HG02970 (cell line): ENCODE measurements around the gene CTLA4.
"Not testable (repeated sequence)": the region's sequence is repeated elsewhere in the genome, so short reads cannot be mapped to it uniquely, and the experiment has no call there.

Experiments
- ATAC-seq: cut with Tn5 transposase; IDR thresholded peaks from one replicate; pipeline ENCODE4 v1.9.1; 2021; ENCODE audit warnings: mild to moderate bottlenecking, moderate library complexity, moderate number of reproducible peaks; ENCODE audit not compliant: unreplicated experiment, low FRiP score

Gene CTLA4

DNA sequence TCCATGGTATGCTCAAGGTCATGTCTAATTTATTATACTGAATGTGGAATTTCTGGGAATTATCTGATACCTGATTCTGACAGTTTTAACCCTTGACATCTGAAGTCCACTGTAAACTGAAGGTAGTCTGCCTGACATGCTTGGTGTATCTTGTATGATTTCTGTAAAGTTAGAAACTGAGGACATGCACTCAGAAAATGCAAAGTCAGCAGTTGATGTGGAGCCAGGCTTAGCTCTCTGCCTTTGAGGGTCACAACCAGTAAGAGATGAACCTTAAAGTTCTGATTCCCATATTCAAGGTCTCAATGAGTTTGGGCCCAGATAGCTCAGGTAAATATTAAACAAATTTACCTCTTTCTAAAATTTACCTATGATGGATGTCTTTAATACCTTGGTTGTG, 12.3 kb upstream of the CTLA4 start:
- no peak for ATAC-seq

- ATAC-seq = no peak
Measured at GRCh38 chr2:203857656-203858055, 9.9 kb upstream of the CTLA4 start.

- ATAC-seq = no peak
Measured at GRCh38 chr2:203858176-203858575, 9.4 kb upstream of the CTLA4 start.

DNA sequence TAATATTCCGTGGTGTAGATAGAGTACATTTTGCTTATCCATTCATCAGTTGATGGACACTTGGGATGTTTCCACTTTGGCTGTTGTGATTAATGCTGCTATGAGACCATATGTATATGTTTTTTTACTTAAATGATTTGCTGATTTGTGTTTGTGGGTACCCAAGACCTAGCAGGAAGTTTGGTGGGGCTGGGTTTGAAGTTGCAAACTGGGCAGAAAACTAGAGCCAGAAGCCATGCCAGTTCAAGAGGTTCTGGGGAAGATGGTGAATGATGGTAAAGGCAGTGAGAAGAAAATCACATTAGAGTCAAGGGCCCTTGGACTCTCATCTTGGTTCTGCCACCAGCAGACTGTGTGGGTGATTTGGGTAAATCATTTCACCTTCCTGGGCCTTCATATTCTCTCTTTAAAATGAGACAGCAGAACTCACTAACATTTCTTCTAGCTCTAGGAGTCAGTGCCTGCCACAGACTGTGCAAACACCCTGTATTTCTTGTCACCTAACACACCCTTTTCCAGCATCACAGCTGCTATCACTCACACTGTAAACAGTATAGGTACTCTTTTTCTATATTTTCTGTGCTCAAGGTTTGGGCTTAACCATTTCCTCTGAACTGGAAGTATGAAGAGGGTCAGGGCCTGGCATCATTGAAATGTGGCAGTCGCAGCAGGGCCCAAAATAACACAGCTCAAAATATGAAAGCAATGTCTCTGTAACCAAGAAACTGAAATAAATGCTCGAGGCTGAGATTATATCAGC, 8.4 kb upstream of the CTLA4 start:
- no peak for ATAC-seq

GRCh38 chr2:203861197-203861596, 6.4 kb upstream of the CTLA4 start:
- no peak for ATAC-seq

DNA sequence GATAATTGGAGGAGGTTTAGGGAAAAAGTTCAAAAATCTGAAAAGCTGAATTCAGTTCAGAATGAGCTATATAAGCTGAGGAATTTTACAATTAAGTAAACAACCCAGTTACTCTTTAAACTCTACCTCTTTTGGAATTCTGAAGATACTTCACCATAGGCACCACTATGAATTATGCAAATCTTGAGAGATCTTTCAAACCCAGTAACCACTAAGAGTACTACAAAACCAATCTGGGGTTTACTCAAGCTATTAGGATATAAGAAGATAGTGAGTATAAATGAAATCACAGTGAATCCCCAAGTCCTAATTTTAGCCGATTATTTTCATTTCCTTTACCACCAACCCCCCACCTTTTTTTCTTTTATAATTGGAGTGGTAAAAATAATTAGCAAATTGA, 6.0 kb upstream of the CTLA4 start:
- ATAC-seq = no peak

DNA sequence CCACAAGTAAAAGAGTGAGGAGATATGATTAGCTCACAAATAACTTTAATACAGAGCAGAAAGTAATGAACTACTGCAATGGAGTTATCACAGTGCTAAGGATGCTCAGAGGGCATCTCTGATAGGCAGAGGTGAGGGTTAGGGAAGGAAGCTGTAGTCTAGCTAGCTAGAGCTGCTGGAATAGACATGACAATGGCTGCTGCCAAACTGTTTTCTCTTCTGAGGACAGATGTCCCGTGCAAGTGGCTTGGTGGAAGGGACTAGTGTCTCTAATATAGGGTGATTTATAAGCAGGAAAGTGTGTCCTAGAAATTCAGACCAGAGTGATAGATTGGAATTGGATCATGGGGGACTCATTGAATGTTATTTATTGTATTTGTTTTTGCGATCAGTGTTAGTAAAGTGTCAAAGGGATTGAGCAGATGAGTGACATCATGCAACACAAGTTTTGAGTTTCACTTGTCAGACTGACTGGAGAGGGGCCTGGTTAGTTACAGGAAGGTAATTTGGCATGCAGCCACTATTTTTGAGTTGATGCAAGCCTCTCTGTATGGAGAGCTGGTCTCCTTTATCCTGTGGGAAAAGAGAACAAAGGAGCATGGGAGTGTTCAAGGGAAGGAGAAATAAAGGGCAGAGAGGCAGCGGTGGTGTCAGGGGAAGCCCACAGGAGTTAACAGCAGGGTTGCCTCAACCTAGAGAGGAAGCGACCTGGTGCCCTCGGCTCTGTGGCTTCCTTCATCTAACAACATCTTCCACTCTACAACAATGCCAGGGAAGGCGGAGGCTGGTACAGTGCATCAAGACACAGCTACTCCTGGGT, 1.9 kb downstream of the CTLA4 start:
- no peak for ATAC-seq

DNA sequence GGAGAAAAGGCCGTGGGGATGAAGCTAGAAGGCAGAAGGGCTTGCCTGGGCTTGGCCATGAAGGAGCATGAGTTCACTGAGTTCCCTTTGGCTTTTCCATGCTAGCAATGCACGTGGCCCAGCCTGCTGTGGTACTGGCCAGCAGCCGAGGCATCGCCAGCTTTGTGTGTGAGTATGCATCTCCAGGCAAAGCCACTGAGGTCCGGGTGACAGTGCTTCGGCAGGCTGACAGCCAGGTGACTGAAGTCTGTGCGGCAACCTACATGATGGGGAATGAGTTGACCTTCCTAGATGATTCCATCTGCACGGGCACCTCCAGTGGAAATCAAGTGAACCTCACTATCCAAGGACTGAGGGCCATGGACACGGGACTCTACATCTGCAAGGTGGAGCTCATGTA, 2.9 kb downstream of the CTLA4 start:
- ATAC-seq = no peak

DNA sequence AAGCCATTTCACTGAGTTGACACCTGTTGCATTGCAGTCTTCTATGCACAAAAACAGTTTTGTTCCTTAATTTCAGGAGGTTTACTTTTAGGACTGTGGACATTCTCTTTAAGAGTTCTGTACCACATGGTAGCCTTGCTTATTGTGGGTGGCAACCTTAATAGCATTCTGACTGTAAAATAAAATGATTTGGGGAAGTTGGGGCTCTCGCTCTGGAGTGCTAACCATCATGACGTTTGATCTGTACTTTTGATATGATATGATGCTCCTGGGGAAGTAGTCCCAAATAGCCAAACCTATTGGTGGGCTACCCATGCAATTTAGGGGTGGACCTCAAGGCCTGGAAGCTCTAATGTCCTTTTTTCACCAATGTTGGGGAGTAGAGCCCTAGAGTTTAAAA, 3.4 kb downstream of the CTLA4 start:
- no peak for ATAC-seq

DNA sequence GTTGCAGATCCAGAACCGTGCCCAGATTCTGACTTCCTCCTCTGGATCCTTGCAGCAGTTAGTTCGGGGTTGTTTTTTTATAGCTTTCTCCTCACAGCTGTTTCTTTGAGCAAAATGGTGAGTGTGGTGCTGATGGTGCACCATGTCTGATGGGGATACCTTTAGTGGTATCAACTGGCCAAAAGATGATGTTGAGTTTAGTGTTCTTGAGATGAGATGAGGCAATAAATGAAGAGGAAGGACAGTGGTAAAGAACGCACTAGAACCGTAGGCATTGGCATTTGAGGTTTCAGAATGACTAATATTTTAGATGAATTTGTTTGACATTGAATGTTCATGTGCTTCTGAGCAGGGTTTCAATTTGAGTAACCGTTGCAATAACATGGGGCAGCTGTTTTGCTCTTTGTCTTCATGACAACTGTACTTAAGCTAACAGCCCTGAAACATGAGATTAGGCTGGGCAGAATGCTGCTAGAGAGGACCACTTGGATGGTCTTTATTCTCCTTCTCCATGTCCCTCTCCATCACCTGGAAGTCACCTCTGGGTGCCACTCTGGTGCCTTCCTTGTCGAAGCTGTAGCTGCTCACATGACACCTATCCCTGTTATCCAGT, 3.9 kb downstream of the CTLA4 start:
- peak; percentile 91 for ATAC-seq

DNA sequence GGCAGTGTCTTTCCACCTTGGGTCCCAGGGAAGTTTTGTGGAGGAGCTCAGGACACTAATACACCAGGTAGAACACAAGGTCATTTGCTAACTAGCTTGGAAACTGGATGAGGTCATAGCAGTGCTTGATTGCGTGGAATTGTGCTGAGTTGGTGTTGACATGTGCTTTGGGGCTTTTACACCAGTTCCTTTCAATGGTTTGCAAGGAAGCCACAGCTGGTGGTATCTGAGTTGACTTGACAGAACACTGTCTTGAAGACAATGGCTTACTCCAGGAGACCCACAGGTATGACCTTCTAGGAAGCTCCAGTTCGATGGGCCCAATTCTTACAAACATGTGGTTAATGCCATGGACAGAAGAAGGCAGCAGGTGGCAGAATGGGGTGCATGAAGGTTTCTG, 5.9 kb downstream of the CTLA4 start:
- no peak for ATAC-seq

DNA sequence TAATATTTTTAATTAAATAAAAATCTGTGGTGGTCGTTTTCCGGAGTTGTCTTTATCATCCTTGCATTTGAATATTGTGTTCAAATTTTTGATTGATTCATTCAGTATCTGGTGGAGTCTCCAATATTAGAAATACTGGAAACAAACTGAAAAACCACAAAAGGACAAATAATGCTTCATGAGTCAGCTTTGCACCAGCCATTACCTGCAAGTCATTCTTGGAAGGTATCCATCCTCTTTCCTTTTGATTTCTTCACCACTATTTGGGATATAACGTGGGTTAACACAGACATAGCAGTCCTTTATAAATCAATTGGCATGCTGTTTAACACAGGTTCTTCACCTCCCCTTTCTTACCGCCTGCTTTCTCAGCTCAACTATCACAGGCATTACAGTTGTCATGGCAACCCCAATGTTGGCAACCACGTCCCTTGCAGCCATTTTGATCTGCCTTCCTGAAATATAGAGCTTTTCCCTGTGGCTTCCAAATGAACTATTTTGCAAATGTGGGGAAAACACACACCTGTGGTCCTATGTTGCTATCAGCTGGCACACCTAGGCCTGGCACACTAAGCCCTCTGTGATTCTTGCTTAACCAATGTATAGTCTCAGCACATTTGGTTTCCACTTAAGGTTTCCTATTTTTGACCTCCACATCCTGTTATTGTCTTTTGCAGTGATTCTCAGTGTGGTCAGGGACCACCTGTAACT, 6.5 kb downstream of the CTLA4 start:
- no peak for ATAC-seq

- ATAC-seq = no peak
Measured at GRCh38 chr2:203875471-203875870, 7.9 kb downstream of the CTLA4 start.

- ATAC-seq = no peak
Measured at GRCh38 chr2:203876328-203876727, 8.8 kb downstream of the CTLA4 start.

- ATAC-seq = no peak
Measured at GRCh38 chr2:203878063-203878462, 10.5 kb downstream of the CTLA4 start.

DNA sequence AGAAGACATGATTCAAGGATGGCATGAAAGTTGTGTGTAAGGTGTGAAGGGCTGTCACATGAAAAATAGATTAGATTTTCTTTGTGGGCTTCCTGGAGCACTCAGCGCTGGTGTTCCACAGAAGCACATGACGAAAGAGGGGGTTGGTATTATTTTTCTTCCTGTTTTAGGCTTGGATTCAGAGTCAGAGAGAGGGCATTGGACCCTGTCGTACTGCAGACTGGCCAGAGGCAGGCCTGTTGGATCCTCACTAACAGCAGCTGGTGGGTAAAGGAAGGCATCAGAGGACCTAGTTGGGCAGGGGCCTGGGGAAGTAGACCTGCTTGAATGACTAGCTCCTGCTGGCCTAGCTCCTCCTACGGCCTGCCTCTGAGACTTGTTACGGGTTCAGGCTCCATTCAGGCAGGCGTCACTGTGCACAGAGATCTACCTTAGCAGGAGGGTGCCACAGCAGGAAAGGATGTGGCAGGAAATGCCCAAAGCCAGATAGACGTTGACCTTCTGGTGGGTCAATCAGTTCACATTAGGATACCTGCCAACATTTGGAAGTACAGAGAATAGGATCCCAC, 13.1 kb downstream of the CTLA4 start:
- ATAC-seq = no peak

DNA sequence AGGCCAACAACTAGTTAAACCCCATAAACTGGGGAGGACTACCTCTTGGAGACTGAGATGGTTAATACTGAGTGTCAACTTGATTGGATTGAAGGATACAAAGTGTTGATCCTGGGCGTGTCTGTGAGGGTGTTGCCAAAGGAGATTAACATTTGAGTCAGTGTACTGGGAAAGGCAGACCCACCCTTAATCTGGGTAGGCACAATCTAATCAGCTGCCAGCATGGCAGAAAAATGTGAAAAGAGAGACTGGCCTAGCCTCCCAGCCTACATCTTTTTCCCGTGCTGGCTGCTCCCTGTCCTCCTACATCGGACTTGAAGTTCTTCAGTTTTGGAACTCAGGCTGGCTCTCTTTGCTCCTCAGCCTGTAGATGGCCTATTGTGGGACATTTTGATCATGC, 13.6 kb downstream of the CTLA4 start:
- not testable (repeated sequence) for ATAC-seq

GRCh38 chr2:203882551-203882950, 15.0 kb downstream of the CTLA4 start:
- no peak for ATAC-seq

- no peak for ATAC-seq
Measured at GRCh38 chr2:203886661-203887151, 19.1 kb downstream of the CTLA4 start.

GRCh38 chr2:203887677-203888076, 20.1 kb downstream of the CTLA4 start:
- no peak for ATAC-seq
